B cell (primary cell): ENCODE data around the gene GALNT17. TPM values are rescaled to one million over a fixed set of nuclear protein-coding genes. Genes with fewer than 3 reads are reported as not detected.

Experiments used
- ATAC-seq: fragments of 200-7000 bp; cut with Tn5 transposase; one replicate; pipeline ENCODE4 v1.10.0; 2021; ENCODE audit warnings: low read depth, mild to moderate bottlenecking, moderate number of reproducible peaks, moderate library complexity
- CTCF ChIA-PET: fragments of 350-600 bp; sonication (Branson Sonifier 250); formaldehyde crosslinking; loops from one replicate; lab custom pipeline; 2021; ENCODE audit warnings: antibody characterized with exemption, inconsistent platforms; lab: Charles Lee
- POLR2A ChIA-PET: fragments of 350-600 bp; sonication (Branson Sonifier 250); formaldehyde crosslinking; loops from one replicate; lab custom pipeline; 2021; ENCODE audit warnings: antibody characterized with exemption; lab: Charles Lee
- DNase-seq: peaks from one replicate; pipeline ENCODE4 v3.0.0; 2013
- H2AFZ ChIP-seq: 2 replicates; pipeline ENCODE4 v1.6.1; 2012; ENCODE audit warnings: mild to moderate bottlenecking, low read depth, low read length; ENCODE audit not compliant: insufficient read depth, poor library complexity, severe bottlenecking
- H3K27ac ChIP-seq, 2 donors: 1 replicate in 1 of 2; 2 replicates in 1 of 2; pipeline ENCODE4 v1.5.1; 2012 to 2013; ENCODE audit warnings: low read length in 2 of 2, mild to moderate bottlenecking in 2 of 2, moderate library complexity in 1 of 2
- H3K27me3 ChIP-seq, 4 experiments: fragments of 200-600 bp in 1 of 4; sonication (generic) in 1 of 4; replicated peaks in 1 of 4; 1 replicate in 2 of 4; 2 replicates in 2 of 4; pipeline versions ENCODE4 v1.6.1 to v1.7.0; 2013 to 2016; ENCODE audit warnings: low read length in 3 of 4, mild to moderate bottlenecking in 2 of 4, mixed read lengths in 1 of 4, moderate library complexity in 1 of 4; ENCODE audit not compliant: insufficient read depth in 4 of 4, control insufficient read depth in 3 of 4; ENCODE audit errors: control extremely low read depth in 1 of 4
- H3K36me3 ChIP-seq, 2 experiments: replicated peaks in 1 of 2; 1 replicate in 1 of 2; 2 replicates in 1 of 2; pipeline versions ENCODE4 v1.6.1 to v1.7.1; 2013; ENCODE audit warnings: low read length in 1 of 2; ENCODE audit not compliant: insufficient read depth in 2 of 2, control insufficient read depth in 1 of 2; ENCODE audit errors: control extremely low read depth in 1 of 2, extremely low read depth in 1 of 2
- H3K4me1 ChIP-seq, 2 donors: fragments of 200-600 bp in 1 of 2; sonication (generic) in 1 of 2; 1 replicate in 1 of 2; 2 replicates in 1 of 2; pipeline versions ENCODE4 v1.5.1 to v1.6.1; 2013 to 2017; ENCODE audit warnings: low read length in 2 of 2; ENCODE audit not compliant: control insufficient read depth in 2 of 2, insufficient read depth in 2 of 2
- H3K4me2 ChIP-seq: replicated peaks from 2 replicates; pipeline ENCODE3; 2012; ENCODE audit warnings: mild to moderate bottlenecking, low read depth, low read length; ENCODE audit not compliant: poor library complexity, severe bottlenecking
- H3K4me3 ChIP-seq, 5 experiments: fragments of 200-600 bp in 1 of 5; sonication (generic) in 1 of 5; 1 replicate in 3 of 5; 2 replicates in 2 of 5; pipeline versions ENCODE4 v1.5.1 to v1.7.0; 2011 to 2016; ENCODE audit warnings: low read length in 4 of 5, mild to moderate bottlenecking in 4 of 5, low read depth in 2 of 5, control low read depth in 1 of 5, moderate library complexity in 1 of 5; ENCODE audit not compliant: insufficient read depth in 1 of 5; ENCODE audit errors: control extremely low read depth in 1 of 5, extremely low read depth in 1 of 5
- H3K79me2 ChIP-seq: fragments of 200-600 bp; sonication (generic); one replicate; pipeline ENCODE4 v1.6.0; 2016; ENCODE audit warnings: low read length; ENCODE audit not compliant: control insufficient read depth, insufficient read depth
- H3K9ac ChIP-seq: fragments of 200-600 bp; sonication (generic); 2 replicates; pipeline ENCODE4 v1.6.1; 2017; ENCODE audit warnings: mild to moderate bottlenecking, low read length, moderate library complexity
- H3K9me3 ChIP-seq, 3 donors: one replicate each; pipeline versions ENCODE4 v1.6.1 to v1.7.1; 2013; ENCODE audit warnings: low read length in 2 of 3; ENCODE audit not compliant: control insufficient read depth in 2 of 3, insufficient read depth in 1 of 3; ENCODE audit errors: control extremely low read depth in 1 of 3
- H4K20me1 ChIP-seq: 2 replicates; pipeline ENCODE4 v1.6.0; 2012; ENCODE audit warnings: mild to moderate bottlenecking, low read length; ENCODE audit not compliant: insufficient read depth, control insufficient read depth, poor library complexity, severe bottlenecking
- H3K27ac Mint-ChIP-seq: one replicate; pipeline ENCODE4 v1.8.0; 2021; ENCODE audit warnings: mixed read lengths
- H3K27me3 Mint-ChIP-seq: one replicate; pipeline ENCODE4 v1.8.0; 2021; ENCODE audit warnings: mixed read lengths
- H3K4me1 Mint-ChIP-seq: one replicate; pipeline ENCODE4 v1.8.0; 2021; ENCODE audit warnings: mixed read lengths
- H3K4me3 Mint-ChIP-seq: one replicate; pipeline ENCODE4 v1.8.0; 2021; ENCODE audit warnings: mixed read lengths
- H3K9me3 Mint-ChIP-seq: one replicate; pipeline ENCODE4 v1.8.0; 2022; ENCODE audit warnings: mixed read lengths; ENCODE audit not compliant: insufficient read depth
- EZH2 ChIP-seq: IDR thresholded peaks from 2 replicates; pipeline ENCODE4 v1.6.1; 2012; ENCODE audit warnings: borderline replicate concordance, low read depth, mild to moderate bottlenecking, moderate library complexity, low read length; ENCODE audit not compliant: insufficient read depth, poor library complexity, severe bottlenecking
- WGBS: methylation state at CpG from one replicate; pipeline ENCODE4 v1.1.5; 2013; ENCODE audit warnings: missing lambda C conversion rate; ENCODE audit not compliant: insufficient coverage; 5-methylcytosine and 5-hydroxymethylcytosine counted together
- intact Hi-C: fragments of 100-400 bp; cut with micrococcal nuclease; formaldehyde crosslinking; loops from one replicate; pipeline ENCODE4 v1.10.0; 2022
- polyA plus RNA-seq: library from polyadenylated mRNA; depleted of rRNA; stranded (reverse); fragments of >200 nt; gene quantifications from 2 replicates; pipeline ENCODE4 v1.2.3, GENCODE V29; 2012
- total RNA-seq, 2 donors: library from RNA; stranded (reverse); fragments of 120-200 nt in 1 of 2; gene quantifications; 1 replicate in 1 of 2; 2 replicates in 1 of 2; pipeline versions ENCODE4 v1.2.3 to v1.2.4, GENCODE V29; 2013 to 2022
- TF ChIP-seq, protein P1 (sequence below): fragments of 200-600 bp; IDR thresholded peaks from one replicate; pipeline ENCODE4 v1.8.0; 2022; ENCODE audit warnings: antibody characterized with exemption, mild to moderate bottlenecking

GALNT17 gene
- total and polyA plus RNA-seq, 2 donors (not counting 1 experiment from before 2014, with no cell fraction given) = not detected

DNA sequence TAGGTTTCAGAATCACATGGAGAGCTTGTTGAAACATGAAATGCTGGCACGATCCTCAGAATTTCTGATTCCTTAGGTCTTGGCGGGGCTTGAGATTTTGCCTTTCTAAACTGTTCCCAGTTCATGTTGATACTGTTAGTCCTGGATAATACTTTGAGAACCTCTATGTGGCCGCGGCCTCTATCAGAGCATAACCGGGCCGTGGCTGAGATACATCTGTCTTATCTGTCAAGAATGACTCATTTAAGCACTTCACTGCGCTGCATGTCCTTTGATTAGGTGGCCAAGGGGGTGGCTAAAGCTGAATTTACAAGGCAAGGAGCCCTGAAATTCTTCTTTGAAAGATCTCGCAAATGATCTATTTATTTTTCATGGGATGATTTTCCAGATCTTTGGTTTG is 66.9 kb downstream of the GALNT17 start:
- H3K9ac ChIP-seq = no peak overlapping the region
- H3K9me3 Mint-ChIP-seq = peaks cover 10% of the 10 kb centered on the region
- H2AFZ ChIP-seq = no peak overlapping the region
- 97% methylated on average over 3 of the region's 8 CpGs for WGBS
- H3K27ac ChIP-seq = no peak overlapping the region
- H3K4me1 Mint-ChIP-seq = no peaks in the 10 kb centered on the region
- H3K4me2 ChIP-seq = no peak overlapping the region
- H3K27me3 Mint-ChIP-seq = no peaks in the 10 kb centered on the region
- H3K4me3 ChIP-seq = no peak overlapping the region
- H3K4me3 Mint-ChIP-seq = no peak overlapping the region
- intact Hi-C loops = no loop called here
- TF ChIP-seq, protein P1, sequence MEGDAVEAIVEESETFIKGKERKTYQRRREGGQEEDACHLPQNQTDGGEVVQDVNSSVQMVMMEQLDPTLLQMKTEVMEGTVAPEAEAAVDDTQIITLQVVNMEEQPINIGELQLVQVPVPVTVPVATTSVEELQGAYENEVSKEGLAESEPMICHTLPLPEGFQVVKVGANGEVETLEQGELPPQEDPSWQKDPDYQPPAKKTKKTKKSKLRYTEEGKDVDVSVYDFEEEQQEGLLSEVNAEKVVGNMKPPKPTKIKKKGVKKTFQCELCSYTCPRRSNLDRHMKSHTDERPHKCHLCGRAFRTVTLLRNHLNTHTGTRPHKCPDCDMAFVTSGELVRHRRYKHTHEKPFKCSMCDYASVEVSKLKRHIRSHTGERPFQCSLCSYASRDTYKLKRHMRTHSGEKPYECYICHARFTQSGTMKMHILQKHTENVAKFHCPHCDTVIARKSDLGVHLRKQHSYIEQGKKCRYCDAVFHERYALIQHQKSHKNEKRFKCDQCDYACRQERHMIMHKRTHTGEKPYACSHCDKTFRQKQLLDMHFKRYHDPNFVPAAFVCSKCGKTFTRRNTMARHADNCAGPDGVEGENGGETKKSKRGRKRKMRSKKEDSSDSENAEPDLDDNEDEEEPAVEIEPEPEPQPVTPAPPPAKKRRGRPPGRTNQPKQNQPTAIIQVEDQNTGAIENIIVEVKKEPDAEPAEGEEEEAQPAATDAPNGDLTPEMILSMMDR = no peak
- TF ChIP-seq EZH2 = no peak
- no peaks in the 10 kb centered on the region for H3K4me1 ChIP-seq
- H3K79me2 ChIP-seq = no peaks in the 10 kb centered on the region
- ATAC-seq (no peak), DNase-seq (no peak)
- POLR2A ChIA-PET = no interaction called here
- H3K9me3 ChIP-seq = peaks cover 0 to 8% (median 2%) of the 10 kb centered on the region in 3 donors
- no peaks in the 10 kb centered on the region for H3K27me3 ChIP-seq
- CTCF ChIA-PET = no interaction called here
- no peaks in the 10 kb centered on the region for H3K36me3 ChIP-seq
- H3K27ac Mint-ChIP-seq = no peak overlapping the region
- H4K20me1 ChIP-seq = no peaks in the 10 kb centered on the region

- no peak overlapping the region for H3K4me3 Mint-ChIP-seq
- Histone ChIP-seq H3K9ac (no peak overlapping the region), H3K27me3 (no peaks in the 10 kb centered on the region), H3K4me1 (no peaks in the 10 kb centered on the region), H3K79me2 (no peaks in the 10 kb centered on the region), H3K4me3 (no peak overlapping the region), H4K20me1 (no peaks in the 10 kb centered on the region), H3K27ac (no peak overlapping the region), H3K36me3 (no peaks in the 10 kb centered on the region), H2AFZ (no peak overlapping the region), H3K4me2 (no peak overlapping the region), H3K9me3 (peaks cover 0 to 13% (median 0%) of the 10 kb centered on the region in 3 donors)
- no peaks in the 10 kb centered on the region for H3K4me1 Mint-ChIP-seq
- H3K9me3 Mint-ChIP-seq = peaks cover 5% of the 10 kb centered on the region
- ATAC-seq (no peak), DNase-seq (no peak)
- H3K27me3 Mint-ChIP-seq = no peaks in the 10 kb centered on the region
- TF ChIP-seq, protein P1 = no peak
- no peak for TF ChIP-seq EZH2
- no peak overlapping the region for H3K27ac Mint-ChIP-seq
- intact Hi-C loops = no loop called here
- 64% methylated on average over 2 of the region's 4 CpGs for WGBS
- ChIA-PET POLR2A (no interaction called here), CTCF (no interaction called here)
These were observed 74.2 kb downstream of the GALNT17 start for GRCh38 chr7:71206184-71206583.
